Lung (tissue), 12 donors: ENCODE results near the gene FKBP8. TPM values are rescaled to one million over a fixed set of nuclear protein-coding genes. Genes with fewer than 3 reads are reported as not detected.

Experiments
- ATAC-seq: fragments of 200-7000 bp; cut with Tn5 transposase; one replicate; pipeline ENCODE4 v1.9.1; 2020; ENCODE audit warnings: moderate number of reproducible peaks; ENCODE audit not compliant: insufficient read depth, low FRiP score
- DNase-seq, 3 donors: peaks; one replicate each; pipeline ENCODE4 v3.0.0-alpha.2; 2013 to 2017
- H3K27ac ChIP-seq, 2 donors: one replicate each; pipeline ENCODE4 v1.5.1; 2013; ENCODE audit warnings: mild to moderate bottlenecking in 2 of 2, moderate library complexity in 2 of 2, control low read depth in 1 of 2, inconsistent platforms in 1 of 2, low read depth in 1 of 2, low read length in 1 of 2
- H3K27me3 ChIP-seq, 3 donors: one replicate each; pipeline ENCODE4 v1.5.1; 2013; ENCODE audit warnings: low read length in 2 of 3; ENCODE audit not compliant: control insufficient read depth in 3 of 3, insufficient read depth in 3 of 3
- H3K36me3 ChIP-seq, 4 donors: one replicate each; pipeline ENCODE4 v1.5.1; 2013; ENCODE audit warnings: low read length in 4 of 4, mild to moderate bottlenecking in 1 of 4, moderate library complexity in 1 of 4; ENCODE audit not compliant: control insufficient read depth in 4 of 4, insufficient read depth in 4 of 4
- H3K4me1 ChIP-seq, 5 donors: one replicate each; pipeline ENCODE4 v1.5.1; 2013; ENCODE audit warnings: low read length in 5 of 5, mild to moderate bottlenecking in 2 of 5, moderate library complexity in 1 of 5; ENCODE audit not compliant: control insufficient read depth in 5 of 5, insufficient read depth in 5 of 5
- H3K4me3 ChIP-seq: one replicate; pipeline ENCODE4 v1.5.1; 2013; ENCODE audit warnings: mild to moderate bottlenecking, control low read depth, moderate library complexity
- H3K9ac ChIP-seq, 2 donors: one replicate each; pipeline ENCODE4 v1.5.1; 2013; ENCODE audit warnings: low read length in 2 of 2, control low read depth in 1 of 2; ENCODE audit not compliant: insufficient read depth in 1 of 2
- H3K9me3 ChIP-seq, 4 donors: one replicate each; pipeline ENCODE4 v1.5.1; 2013; ENCODE audit warnings: low read length in 3 of 4, mild to moderate bottlenecking in 1 of 4, moderate library complexity in 1 of 4; ENCODE audit not compliant: control insufficient read depth in 4 of 4, insufficient read depth in 3 of 4
- WGBS, 2 donors: extraction: QIAGEN DNeasy Blood & Tissue Kit; methylation state at CpG; one replicate each; pipeline ENCODE4 v1.1.7; 2013; 5-methylcytosine and 5-hydroxymethylcytosine counted together
- polyA plus RNA-seq, 2 donors: library from polyadenylated mRNA; stranded (reverse); fragments of 200-250 nt; gene quantifications; one replicate each; pipeline ENCODE4 v1.2.1, GENCODE V29; 2013
- total RNA-seq, 2 donors: library from RNA; depleted of rRNA in 1 of 2; stranded (reverse); fragments of >200 nt in 1 of 2; gene quantifications; one replicate each; pipeline ENCODE4 v1.2.1, GENCODE V29; 2014 to 2021
- TF ChIP-seq, protein P1 (sequence below): IDR thresholded peaks from 2 replicates; pipeline ENCODE4 v1.5.1; 2012; ENCODE audit warnings: mild to moderate bottlenecking; ENCODE audit errors: control extremely low read depth, extremely low read depth
- donor health status: control.
- donor health status: control.
- donor health status: Bipolar disorder and iron deficiency.
- donor health status: healthy.
- donor health status: DM: yes; HTN: yes; CAD: no.

FKBP8 gene
- total and polyA plus RNA-seq, 4 donors: 168 to 357 (median 230) TPM

DNA sequence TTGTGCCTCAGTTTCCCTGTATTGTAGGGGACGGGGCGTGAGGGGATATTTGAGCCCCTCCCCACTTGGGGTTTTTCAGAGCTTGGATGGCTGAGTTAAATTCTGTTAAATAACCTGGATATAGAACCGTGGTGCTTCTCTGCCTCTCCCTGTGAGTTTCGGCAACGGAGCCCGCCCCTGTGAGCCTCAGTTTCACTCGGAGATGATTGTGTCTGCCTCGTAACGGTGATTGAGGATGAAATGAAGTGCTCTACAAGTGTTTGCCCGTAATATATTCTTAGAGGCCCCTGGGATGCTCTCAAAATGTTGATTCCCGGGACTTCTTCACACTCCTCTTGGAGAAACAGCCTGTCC, 14.8 kb upstream of the FKBP8 start:
- peak overlapping the region; percentile 86 for H3K4me3 ChIP-seq
- peak overlapping the region; percentile 85 to 96 for H3K27ac ChIP-seq
- no peaks in the 10 kb centered on the region for H3K9me3 ChIP-seq
- H3K27me3 ChIP-seq: no peaks in the 10 kb centered on the region
- H3K9ac ChIP-seq: peak overlapping the region; percentile 65 to 87
- ATAC-seq (no peak), DNase-seq (peak in 1 of 3 donors; percentile 28)
- H3K4me1 ChIP-seq: peaks cover 0 to 14% (median 0%) of the 10 kb centered on the region in 5 donors
- H3K36me3 ChIP-seq: peaks cover 0 to 12% (median 3%) of the 10 kb centered on the region in 4 donors
- TF ChIP-seq, protein P1, sequence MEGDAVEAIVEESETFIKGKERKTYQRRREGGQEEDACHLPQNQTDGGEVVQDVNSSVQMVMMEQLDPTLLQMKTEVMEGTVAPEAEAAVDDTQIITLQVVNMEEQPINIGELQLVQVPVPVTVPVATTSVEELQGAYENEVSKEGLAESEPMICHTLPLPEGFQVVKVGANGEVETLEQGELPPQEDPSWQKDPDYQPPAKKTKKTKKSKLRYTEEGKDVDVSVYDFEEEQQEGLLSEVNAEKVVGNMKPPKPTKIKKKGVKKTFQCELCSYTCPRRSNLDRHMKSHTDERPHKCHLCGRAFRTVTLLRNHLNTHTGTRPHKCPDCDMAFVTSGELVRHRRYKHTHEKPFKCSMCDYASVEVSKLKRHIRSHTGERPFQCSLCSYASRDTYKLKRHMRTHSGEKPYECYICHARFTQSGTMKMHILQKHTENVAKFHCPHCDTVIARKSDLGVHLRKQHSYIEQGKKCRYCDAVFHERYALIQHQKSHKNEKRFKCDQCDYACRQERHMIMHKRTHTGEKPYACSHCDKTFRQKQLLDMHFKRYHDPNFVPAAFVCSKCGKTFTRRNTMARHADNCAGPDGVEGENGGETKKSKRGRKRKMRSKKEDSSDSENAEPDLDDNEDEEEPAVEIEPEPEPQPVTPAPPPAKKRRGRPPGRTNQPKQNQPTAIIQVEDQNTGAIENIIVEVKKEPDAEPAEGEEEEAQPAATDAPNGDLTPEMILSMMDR: no peak
- WGBS, 2 donors: 6 to 7% methylated on average over 11 of the region's 11 CpGs

DNA sequence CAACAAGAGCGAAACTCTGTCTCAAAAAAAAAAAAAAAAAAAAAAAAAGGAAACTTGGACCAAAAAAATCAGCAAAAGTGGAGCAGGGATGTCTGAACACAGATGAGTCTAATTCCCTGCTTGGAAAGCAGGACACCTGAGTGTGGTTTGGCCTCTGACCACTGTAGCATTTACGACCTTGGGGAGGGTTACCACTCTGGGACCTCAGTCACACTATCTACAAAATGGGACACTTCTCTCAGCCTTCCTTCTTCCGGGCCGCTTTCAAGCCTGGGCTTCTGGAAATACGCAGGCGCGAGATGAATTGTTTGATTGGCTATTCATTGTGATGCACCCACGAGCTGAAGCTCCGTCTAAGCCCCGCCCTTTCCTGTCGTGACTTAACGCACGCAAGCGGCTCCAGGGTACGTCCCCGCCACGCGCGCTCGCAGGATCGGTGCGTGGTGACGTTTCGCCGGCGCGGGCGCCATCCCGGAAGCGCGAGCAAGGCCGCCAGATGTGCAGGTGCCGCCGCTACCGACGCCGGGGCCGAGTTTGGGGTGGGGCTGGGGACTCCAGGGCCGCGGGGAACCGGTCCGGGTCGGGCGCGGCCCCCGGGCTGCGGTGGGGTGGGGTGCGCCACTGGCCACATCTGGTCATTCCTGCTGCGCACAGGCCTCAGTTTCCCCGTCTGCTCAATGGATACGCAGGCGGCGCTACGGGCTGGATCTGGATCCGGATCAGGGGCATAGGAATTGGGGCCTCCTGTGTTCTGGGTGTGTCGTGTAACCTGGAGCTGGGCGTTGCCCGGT, 14.2 kb upstream of the FKBP8 start, which contains the start of gene KXD1:
KXD1 (plus strand) TSS at position 460 of the 791 bp plus-strand sequence. CDS start 4,187 bp downstream, outside the sequence.
- peak within 1 kb of the TSS; percentile 85 to 96 for H3K27ac ChIP-seq
- WGBS, 2 donors: 0 to 2% methylated on average over 52 to 58 of the region's 58 CpGs

DNA sequence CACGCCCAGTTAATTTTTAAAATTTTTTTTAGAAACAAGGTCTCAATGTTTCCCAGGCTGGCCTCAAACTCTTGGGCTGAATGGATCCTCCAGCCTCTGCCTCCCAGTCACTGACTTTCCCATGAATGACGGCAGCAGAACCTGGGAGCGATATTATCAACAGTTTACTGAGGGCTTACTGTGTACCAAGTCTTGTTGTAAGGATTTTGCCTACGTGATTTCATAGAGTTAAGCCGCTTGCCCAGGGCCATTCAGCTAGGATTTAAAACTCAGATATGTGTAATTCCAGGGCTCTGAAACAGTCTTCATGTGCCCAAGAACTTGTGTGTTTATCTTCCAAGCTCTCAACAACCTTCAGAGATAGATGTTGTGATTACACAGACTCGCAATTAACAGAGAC, 8.3 kb upstream of the FKBP8 start:
- H3K4me1 ChIP-seq: no peaks in the 10 kb centered on the region
- no peaks in the 10 kb centered on the region for H3K36me3 ChIP-seq
- 63 to 81% methylated on average over 6 of the region's 6 CpGs for WGBS, 2 donors
- no peaks in the 10 kb centered on the region for H3K27me3 ChIP-seq
- no peak overlapping the region for H3K9ac ChIP-seq
- H3K4me3 ChIP-seq: no peak overlapping the region
- DNase-seq (no peak), ATAC-seq (no peak)
- no peaks in the 10 kb centered on the region for H3K9me3 ChIP-seq
- no peak overlapping the region for H3K27ac ChIP-seq
- TF ChIP-seq, protein P1: no peak

More for the DNA sequence above, 14.2 kb upstream of the FKBP8 start, which contains the start of gene KXD1:
- Histone ChIP-seq H3K9ac (peak within 1 kb of the TSS; percentile 65 to 87), H3K4me3 (peak within 1 kb of the TSS; percentile 86), H3K36me3 (peaks cover 0 to 8% (median 2%) of the 10 kb centered on the region in 4 donors), H3K4me1 (peaks cover 0 to 14% (median 0%) of the 10 kb centered on the region in 5 donors), H3K27me3 (no peaks in the 10 kb centered on the region), H3K9me3 (no peaks in the 10 kb centered on the region)
- DNase-seq (peak; percentile 96 to 99 (median 97)), ATAC-seq (peak; percentile 97)
- TF ChIP-seq, protein P1: no peak
